ENCODE data around the gene GET4. TPM values are rescaled to one million over a fixed set of nuclear protein-coding genes. Genes with fewer than 3 reads are reported as not detected.
"Not testable (repeated sequence)": the region's sequence is repeated elsewhere in the genome, so short reads cannot be mapped to it uniquely, and the experiment has no call there.

The GET4 gene
- polyA plus RNA-seq, 3 donors = 29.9 to 34.8 (median 31.2) TPM

GRCh38 chr7:844514-844913 is 31.8 kb upstream of the GET4 start:
- DNase-seq (ENCODE audit: low read depth in 3 of 3, low spot score in 2 of 3) = no peak

- DNase-seq (ENCODE audit: low read depth in 3 of 3, low spot score in 2 of 3) = no peak
These were observed 31.3 kb upstream of the GET4 start for GRCh38 chr7:845091-845490.

GRCh38 chr7:845731-846130 is 30.6 kb upstream of the GET4 start:
- DNase-seq (ENCODE audit: low read depth in 3 of 3, low spot score in 2 of 3) = no peak

GRCh38 chr7:846958-847650 is 29.2 kb upstream of the GET4 start:
- not testable (repeated sequence) for DNase-seq (ENCODE audit: low read depth in 3 of 3, low spot score in 2 of 3)

- DNase-seq (ENCODE audit: low read depth in 3 of 3, low spot score in 2 of 3) = not testable (repeated sequence)
These were observed 28.6 kb upstream of the GET4 start for GRCh38 chr7:847728-848127.

GRCh38 chr7:849145-849544 is 27.2 kb upstream of the GET4 start:
- DNase-seq (ENCODE audit: low read depth in 3 of 3, low spot score in 2 of 3) = no peak

GRCh38 chr7:849781-850180 is 26.6 kb upstream of the GET4 start:
- DNase-seq (ENCODE audit: low read depth in 3 of 3, low spot score in 2 of 3) = no peak

GRCh38 chr7:851204-851603 is 25.1 kb upstream of the GET4 start:
- DNase-seq (ENCODE audit: low read depth in 3 of 3, low spot score in 2 of 3) = no peak

- no peak for DNase-seq (ENCODE audit: low read depth in 3 of 3, low spot score in 2 of 3)
These were observed 22.8 kb upstream of the GET4 start for GRCh38 chr7:853366-854117.

GRCh38 chr7:854118-854775 is 22.1 kb upstream of the GET4 start:
- DNase-seq (ENCODE audit: low read depth in 3 of 3, low spot score in 2 of 3) = no peak

- no peak for DNase-seq (ENCODE audit: low read depth in 3 of 3, low spot score in 2 of 3)
These were observed 20.5 kb upstream of the GET4 start for GRCh38 chr7:855686-856369.

GRCh38 chr7:856444-857095 is 19.8 kb upstream of the GET4 start:
- DNase-seq (ENCODE audit: low read depth in 3 of 3, low spot score in 2 of 3) = no peak

GRCh38 chr7:857661-858060 is 18.7 kb upstream of the GET4 start:
- DNase-seq (ENCODE audit: low read depth in 3 of 3, low spot score in 2 of 3) = no peak

GRCh38 chr7:859359-860030 is 16.9 kb upstream of the GET4 start:
- no peak for DNase-seq (ENCODE audit: low read depth in 3 of 3, low spot score in 2 of 3)

GRCh38 chr7:860149-860548 is 16.2 kb upstream of the GET4 start:
- no peak for DNase-seq (ENCODE audit: low read depth in 3 of 3, low spot score in 2 of 3)

GRCh38 chr7:861222-861621 is 15.1 kb upstream of the GET4 start:
- DNase-seq (ENCODE audit: low read depth in 3 of 3, low spot score in 2 of 3) = no peak

GRCh38 chr7:862157-862556 is 14.2 kb upstream of the GET4 start:
- DNase-seq (ENCODE audit: low read depth in 3 of 3, low spot score in 2 of 3) = no peak

GRCh38 chr7:863106-863505 is 13.2 kb upstream of the GET4 start:
- no peak for DNase-seq (ENCODE audit: low read depth in 3 of 3, low spot score in 2 of 3)

- no peak for DNase-seq (ENCODE audit: low read depth in 3 of 3, low spot score in 2 of 3)
These were observed 10.4 kb upstream of the GET4 start for GRCh38 chr7:865921-866320.

- no peak for DNase-seq (ENCODE audit: low read depth in 3 of 3, low spot score in 2 of 3)
These were observed 9.4 kb upstream of the GET4 start for GRCh38 chr7:867001-867405.
